ENCODE data around the gene MED31. TPM values are rescaled to one million over a fixed set of nuclear protein-coding genes. Genes with fewer than 3 reads are reported as not detected.

Gene MED31
- total RNA-seq, 1 donor from 2014 or later: 19.1 TPM

DNA sequence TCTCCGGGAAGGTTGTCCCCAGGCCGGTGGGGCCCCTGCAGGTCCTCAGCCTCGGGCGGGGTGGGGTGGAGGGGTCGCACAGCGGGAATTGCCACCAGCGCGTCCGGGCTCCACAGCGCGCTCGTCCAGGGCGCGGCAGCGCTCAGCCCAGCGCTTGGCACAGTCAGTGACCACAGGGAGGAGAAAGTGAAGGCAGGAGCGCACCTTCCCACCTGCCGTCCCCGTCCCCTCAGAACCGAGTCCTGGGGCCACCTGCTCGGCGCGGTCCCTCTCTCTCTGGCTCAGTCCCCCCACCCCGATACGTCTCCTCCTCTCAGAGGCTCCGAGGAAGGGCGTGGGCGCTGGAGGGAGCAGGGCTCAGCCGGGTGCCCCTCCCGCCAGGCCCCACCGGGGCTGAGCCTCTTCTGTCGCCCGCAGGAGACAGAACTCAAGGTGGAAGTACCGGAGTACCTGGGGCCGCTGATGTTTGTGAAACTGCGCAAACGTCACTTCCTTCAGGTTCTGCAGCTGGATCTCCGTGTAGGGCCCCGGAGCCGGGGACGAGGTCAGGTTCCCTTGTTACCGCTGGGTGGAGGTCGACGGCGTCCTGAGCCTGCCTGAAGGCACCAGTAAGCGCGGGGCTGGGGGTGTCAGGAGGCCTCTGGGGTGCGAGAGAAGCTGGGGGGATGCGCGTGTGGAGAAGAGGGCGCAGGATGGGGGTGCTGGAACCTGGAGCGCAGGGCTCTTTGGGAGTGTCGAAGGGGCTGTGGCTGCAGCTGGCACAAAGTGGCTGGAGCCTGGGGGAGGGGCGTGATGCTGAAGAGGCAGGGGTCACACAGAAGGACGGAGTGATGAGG, 5.6 kb upstream of the MED31 start:
- intact Hi-C loops (cut with micrococcal nuclease): loop anchor here (10.0 kb wide), 1 partner anchor 1712 kb away; the partner anchor contains the start of genes PFN1, RNF167 and SLC25A11

DNA sequence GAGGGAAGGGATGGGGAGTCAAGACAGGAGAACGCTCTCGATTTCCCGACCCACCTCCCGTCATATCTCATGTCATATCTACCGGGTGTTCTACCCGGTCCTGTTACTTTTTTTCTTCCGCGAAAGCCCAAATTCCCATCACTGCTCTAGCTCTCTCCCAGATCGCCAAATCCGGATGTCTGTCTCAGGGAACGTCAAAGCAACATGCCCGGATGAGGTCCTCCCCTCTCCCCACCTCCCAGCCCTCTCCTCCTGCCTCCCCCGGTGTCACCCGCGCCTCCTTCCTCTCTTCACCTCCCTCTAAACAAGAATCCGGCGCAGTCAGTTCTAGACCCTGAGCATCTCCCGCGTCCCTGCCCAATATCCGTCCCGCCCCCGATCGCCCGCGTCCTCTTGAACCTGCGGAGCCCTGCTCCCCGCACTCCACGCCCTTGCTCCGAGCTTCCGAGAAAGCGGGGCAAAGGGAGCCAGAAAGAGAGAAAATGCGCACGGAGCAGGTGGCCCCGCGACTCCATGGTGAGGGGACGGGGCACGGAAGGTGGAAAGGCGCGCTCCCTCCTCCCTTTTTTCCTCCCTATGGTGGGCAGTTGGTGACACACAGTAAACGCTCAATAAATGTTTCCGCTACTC, 4.4 kb upstream of the MED31 start:
- intact Hi-C loops (cut with micrococcal nuclease): loop anchor here (10.0 kb wide), 1 partner anchor 1711 kb away; the partner anchor contains the start of genes PFN1, RNF167 and SLC25A11

DNA sequence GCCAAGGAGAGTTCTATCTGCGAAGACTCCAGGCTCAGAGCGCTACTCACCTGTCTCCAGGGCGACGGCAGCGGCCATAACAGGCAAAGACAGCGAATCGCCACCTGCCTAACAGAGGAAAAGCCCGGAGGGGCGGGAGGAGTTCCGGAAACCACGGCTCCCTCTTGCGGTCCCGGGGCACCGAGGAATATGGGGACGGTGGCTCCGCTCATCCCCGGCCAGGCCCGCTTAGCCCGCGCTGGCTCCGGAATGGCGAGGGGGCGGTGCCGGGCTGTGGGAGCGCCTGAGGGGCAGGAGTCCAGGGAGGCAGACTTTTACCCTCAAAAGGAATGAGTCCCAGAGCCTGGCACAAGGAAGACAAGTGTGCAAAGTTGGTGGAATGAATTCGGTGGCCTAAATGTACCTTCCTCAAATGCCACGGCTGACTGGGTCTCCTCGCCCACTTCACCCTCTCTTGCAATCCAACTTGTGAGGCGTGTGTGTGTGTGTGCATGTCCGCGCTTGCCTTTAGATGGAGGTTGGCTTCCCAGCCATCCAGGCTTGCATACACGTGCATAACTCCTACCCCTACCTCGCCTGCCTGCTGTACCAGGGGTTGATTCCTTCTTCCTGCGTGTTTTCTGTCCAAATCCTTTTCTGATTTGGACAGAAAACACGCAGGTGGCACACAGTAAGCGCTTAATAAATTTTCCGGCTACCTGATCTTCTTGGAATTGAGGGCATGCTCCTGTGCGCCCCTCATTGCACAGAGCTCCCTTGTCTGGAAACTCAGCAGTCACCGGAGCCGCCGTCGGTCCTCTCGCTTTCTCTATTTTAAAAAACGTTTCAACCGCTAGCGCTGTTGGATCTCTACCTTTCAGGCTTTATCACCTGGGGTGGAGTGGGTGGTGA, 3.7 kb upstream of the MED31 start:
- intact Hi-C loops (cut with micrococcal nuclease): loop anchor here (5.0 to 10.0 kb wide), 3 partner anchors 1073 to 1710 kb away; partner anchors contain the start of genes DERL2, MIS12, NLRP1 and PFN1

DNA sequence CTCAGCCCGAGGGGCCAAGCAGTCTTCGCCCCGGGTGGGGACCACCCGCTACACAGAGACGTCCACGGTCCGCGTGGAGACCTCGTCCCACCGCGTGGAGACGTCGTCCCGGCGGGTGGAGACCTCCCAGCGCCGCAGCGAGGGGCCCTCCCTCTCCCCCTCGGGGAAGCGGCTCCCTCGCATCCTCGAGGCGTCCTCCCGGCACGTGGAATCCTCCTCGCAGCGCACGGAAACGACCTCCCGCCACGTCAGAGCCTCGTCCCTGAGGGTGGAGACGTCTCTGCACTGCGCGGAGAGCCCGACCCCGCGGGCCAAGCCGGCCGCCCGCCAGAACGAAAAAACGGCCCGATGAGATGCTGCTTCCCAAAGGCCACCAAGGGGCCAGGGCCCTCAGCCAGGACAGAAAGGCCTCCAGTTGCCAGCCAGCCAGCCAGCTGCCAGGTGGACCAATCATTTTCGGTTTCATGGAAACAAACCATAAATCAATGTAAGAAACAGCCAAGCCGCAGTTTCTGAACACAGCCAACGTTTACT, 581 bp upstream of the MED31 start:
- intact Hi-C loops (cut with micrococcal nuclease): loop anchor here (1.0 to 10.0 kb wide), 4 partner anchors 12 to 1707 kb away; partner anchors contain the start of genes DERL2, KIAA0753, MIS12 and NLRP1

DNA sequence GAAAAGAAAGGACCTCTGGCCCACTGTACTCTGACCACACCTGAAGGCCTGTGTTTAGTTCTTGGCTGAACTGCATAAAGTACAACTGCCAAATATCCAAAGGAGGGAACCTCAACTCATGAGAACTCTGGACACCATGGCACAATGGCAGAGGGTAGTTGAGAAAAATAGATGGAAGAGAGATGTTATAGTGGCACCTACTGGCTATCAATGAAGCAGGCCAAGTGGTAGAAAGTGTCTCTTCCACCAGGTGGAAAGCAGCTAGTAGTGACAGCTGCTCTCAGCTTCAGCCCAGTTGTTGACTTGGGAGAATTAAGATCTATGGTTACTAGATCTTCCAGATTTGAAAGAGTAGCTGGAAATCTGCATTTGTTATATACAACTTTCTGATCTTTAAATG, 3.2 kb downstream of the MED31 start:
- intact Hi-C loops (cut with micrococcal nuclease): loop anchor here (1.0 to 10.0 kb wide), 2 partner anchors 175 to 203 kb away; partner anchors contain the start of gene PIMREG

DNA sequence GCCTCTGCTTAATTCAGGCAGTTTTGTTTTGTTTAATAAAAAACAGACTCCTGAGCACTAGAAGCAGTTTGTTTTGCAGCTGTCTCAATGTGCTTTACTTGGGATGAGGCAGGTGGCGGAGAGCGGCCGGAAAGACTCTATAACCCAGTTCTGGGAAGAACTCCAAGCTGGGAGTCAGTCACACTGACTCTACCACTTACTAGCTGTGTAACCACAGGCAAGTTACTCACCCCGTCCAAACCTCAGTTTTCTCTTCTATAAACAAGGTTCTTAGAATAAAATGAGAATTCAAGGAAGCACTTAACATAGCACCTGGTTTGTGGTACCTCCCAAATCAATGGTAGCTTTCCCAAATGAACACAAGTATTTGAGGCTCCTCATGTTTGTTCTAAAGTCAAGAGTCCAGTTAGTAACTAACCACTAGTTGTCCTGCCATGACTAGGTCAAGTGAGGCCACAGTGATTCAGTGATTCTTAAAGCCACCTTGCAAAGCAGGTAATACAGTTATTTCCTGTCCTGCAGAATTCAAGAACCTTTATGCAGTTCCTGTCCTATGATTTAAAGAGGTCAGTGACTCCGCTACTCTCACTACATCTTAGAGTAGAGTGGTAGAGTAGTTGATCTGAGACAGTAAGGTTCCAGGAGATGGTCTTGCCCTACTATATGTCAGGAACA, 7.8 kb downstream of the MED31 start:
- intact Hi-C loops (cut with micrococcal nuclease): loop anchor here (10.0 kb wide), 1 partner anchor 199 kb away; the partner anchor contains the start of gene PIMREG

DNA sequence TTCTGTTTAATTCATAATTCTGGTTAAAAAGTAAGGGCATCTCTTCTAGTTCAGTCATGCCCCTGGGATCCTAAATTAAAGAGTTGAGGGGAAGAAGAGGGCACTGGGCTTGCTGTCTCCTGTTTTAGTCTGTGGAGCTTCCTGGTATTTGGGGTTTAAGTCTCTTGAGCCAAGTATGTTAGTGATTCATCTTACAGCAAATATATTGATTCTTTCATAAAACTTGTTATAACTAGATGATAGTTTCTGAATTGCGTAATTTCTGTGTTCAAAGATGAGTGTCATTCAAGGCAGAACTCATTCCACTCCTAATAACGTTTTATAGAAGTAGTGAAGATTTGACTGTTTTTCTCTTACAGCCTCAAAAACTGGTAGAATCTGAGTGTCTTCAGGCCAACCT, 8.8 kb downstream of the MED31 start:
- intact Hi-C loops (cut with micrococcal nuclease): loop anchor here (10.0 kb wide), 1 partner anchor 198 kb away; the partner anchor contains the start of gene PIMREG

DNA sequence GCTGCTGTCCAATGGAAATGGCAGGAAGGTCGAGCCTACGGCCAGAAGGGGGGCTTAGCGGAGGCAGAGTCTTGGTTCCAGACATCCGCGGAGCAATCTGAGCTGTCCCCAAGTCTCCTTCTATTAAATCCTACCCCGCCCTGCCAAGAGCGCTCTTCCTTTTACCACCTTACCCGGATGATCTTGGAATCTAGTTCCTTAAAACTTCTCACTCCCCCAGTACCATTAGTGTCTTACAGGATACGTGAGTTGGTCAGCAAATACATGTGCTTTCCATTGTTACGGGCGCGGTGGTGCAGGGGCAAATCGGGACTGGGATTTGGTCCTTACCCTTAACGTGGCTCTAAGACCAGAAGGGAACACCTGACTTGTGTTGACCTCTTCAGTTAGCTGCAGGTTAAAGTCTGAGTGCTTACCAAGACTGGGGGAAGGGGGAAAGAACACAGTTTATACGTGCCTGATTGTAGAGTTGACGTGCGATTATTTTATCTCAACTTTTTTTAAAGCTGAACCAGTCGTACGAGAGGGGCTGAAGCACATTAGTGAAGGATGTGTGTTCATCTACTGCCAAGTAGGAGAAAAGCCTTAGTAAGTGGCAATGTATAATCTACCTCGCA, 10.1 kb downstream of the MED31 start:
- intact Hi-C loops (cut with micrococcal nuclease): loop anchor here (2.0 to 10.0 kb wide), 2 partner anchors 197 to 373 kb away; partner anchors contain the start of gene PIMREG

DNA sequence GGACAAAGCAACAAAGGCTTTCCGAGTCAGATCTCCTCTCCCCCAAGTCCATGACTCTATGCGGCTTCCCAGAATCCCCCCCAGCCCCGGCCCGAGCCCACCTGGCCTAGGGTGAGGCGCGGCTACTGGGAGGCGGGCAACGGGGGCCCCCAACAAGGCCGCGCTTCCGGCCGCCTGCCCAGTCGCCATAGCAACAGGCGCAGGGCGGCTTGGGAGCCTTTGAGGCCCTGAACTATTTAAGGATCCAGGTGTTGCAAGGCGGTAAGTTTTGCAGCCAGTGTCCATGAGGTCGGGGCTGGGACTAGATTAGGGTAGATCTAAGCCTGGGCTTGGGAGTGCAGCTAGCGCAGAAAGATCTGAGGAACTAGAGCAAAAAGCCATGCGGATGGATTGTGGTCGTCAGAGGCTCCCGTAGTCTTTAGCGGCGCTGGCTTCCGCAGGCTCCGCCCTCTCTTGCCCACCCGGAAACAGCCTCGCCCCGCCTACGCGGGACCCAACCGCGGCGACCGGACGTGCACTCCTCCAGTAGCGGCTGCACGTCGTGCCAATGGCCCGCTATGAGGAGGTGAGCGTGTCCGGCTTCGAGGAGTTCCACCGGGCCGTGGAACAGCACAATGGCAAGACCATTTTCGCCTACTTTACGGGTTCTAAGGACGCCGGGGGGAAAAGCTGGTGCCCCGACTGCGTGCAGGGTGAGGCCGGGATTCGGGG, 10.7 kb downstream of the MED31 start, which contains the start of the genes KIAA0753 and TXNDC17:
Gene KIAA0753 (minus strand): TSS at position 176 of the 711 bp plus-strand sequence. CDS start 5,608 bp downstream, outside the sequence.
Gene TXNDC17 (plus strand): TSS at position 525 of the 711 bp plus-strand sequence. CDS start 23 bp downstream, at position 548.
- intact Hi-C loops (cut with micrococcal nuclease): loop anchor here (1.0 to 10.0 kb wide), 3 partner anchors 11 to 374 kb away; partner anchors contain the start of genes C17orf100, MED31 and PIMREG

DNA sequence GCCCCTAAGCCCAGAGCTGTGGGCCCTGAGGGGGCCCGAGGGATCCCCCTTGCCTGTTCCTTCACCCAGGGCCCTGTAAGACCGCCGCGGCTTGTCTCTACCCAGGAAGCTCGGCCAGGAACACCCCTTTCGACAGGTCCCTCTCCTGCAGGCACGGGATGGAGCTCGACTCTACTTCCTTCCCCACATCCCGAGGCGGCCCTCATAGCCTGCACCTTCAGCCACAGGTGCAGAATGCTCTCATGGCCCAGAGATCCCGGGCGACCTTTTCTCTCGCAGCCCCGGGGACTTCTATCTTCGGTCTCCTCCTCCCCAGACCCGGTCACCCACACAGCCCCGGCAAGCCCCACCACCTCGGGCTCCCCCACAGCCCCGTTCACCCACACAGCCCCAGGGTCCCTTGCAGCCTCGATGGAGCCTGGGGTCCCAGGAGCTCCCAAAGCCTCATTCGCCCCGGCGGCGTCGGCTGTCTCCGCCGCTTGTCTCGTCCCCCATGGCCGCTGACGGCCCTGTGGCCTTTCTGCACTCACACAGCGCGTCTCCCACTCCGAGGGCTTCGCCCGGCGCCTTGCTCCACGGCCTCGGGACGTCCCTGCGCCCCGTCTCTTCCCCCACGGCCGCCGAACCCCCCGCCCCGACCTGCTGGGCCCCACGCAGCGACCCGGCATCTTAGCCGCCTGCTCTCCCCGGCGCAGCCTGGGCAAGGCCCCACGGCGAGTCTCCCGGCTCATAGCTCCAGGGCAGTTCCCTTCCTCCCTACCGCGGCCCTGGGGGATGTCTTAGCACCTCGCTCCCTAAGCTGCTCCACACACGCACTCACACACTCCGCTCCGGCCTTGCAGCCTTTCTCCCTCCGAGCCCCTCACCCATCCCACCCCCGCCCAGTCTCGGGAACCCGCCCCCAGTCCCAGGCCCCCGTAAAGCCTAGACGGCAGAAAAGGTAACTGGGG, 11.5 kb downstream of the MED31 start:
- intact Hi-C loops (cut with micrococcal nuclease): loop anchor here (1.0 to 10.0 kb wide), 3 partner anchors 11 to 375 kb away; partner anchors contain the start of genes C17orf100, MED31 and PIMREG

DNA sequence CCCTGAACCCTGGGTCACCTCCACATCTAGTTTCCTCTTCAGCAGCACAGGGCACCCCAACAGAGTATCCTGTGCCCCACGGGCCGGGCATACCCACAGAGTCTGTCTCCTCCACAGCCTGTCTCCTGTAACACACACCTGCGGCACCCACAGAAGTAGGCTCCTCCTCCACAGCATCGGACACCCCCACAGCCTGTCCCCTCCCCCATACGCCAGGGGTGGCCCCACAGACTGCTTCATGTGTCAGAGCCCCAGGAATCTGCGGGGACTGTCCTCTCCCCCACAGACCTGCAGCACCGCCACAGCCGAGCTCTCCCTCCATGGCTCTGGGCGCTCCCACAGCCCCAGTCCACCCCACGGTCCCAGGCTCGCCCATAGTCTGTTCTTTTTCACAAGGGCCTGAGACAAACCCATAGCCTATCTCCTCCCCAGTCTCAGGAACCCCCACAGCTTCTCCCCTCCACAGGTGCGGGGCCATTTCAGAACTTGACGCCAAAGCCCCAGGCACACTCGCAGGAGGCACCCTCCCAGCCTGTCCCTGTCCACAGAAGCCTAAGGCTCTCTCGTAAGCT, 12.3 kb downstream of the MED31 start:
- intact Hi-C loops (cut with micrococcal nuclease): no loop called here

DNA sequence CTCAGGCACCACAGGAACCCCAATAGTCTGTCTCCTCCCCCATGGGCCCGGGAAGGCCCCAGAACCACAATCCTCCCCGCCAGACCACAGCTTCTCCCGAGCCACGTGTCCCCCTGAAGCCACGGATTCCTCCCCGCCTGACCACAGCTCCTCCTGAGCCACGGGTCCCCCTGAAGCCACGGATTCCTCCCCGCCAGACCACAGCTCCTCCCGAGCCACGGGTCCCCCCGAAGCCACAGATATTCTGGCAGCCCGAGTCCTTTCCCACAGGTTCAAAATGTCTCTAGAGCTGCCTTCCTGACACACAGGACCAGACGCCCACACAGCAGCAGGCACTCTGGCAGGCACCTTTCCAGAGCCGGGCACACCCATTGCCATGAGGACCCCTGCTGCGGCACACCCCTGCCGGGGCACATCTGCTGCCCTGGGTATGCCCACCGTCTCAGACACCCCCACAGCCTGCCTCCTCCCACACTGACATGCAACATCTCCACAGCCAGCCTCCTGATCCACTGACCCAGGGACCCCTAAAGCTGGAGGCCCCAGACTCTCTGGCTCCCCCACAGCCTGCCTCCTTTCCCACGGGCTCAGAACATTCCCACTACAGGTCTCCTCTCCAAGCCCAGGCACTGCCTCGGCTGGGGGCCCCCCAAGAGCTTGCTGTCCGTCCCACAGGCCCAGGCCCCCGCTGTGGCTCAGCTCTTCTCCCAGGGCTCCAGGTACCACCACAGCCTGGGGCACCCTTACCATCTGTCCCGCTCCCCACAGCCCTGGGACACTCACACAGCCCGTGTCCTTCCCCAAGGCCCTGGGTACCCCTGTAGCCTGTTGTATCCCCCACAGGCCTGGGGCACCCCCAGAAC, 13.1 kb downstream of the MED31 start:
- intact Hi-C loops (cut with micrococcal nuclease): no loop called here

DNA sequence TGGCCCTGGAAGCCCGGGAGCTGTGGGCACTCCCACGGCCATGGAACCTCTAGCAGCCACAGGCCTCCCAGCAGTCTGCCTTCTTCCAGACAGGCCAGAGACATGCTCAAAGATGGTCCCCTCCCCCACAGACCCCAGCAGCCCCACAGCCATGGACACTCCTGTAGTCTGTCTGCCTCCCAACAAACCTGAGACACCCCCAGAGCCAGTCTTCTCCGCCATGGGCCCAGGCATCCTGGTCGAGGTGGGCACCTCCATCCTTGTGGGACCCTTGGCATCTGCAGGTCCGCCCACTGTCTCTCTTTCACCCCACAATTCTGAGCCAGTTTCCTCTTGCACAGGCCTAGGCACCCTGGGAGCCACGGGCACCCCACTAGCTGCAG, 14.0 kb downstream of the MED31 start:
- intact Hi-C loops (cut with micrococcal nuclease): no loop called here

DNA sequence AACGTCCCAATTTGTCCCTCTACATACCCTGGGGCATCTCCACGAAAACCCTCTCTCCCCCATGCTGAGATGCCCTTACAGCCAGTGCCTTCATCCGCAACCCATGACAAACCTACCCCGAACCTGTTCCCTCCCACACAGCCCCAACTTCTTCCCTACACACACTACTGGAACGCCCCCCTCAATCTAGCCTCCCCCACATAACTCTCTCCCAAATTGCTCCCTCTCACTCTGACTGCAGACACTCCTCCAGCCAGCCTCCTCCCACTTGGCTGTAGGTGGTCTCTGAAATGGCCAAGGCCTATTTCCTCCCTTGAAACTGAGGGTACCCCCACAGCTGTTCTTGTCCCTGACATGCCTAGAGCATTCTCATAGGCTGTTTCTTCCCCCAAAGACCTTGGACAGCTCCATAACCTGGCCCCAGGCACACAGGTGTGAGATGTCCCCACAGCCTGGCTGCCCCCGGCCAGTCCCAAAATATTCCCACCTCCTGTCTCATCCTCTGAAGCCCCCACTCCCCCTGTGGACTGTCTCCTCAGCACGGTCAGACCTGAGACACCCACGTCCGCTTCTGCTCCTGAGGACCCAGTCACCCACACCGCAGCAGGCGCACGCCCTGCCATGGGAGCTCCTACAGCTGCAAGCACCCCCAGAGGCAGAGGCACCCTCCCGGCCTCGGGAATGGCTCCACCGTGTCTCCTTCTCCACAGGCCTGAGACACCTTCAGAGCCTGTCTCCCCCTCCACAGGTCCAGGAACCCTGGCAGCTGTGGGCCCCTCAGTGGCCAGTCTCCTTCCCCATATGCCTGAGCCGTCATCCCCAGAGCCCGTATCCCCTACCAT, 14.6 kb downstream of the MED31 start:
- intact Hi-C loops (cut with micrococcal nuclease): no loop called here

DNA sequence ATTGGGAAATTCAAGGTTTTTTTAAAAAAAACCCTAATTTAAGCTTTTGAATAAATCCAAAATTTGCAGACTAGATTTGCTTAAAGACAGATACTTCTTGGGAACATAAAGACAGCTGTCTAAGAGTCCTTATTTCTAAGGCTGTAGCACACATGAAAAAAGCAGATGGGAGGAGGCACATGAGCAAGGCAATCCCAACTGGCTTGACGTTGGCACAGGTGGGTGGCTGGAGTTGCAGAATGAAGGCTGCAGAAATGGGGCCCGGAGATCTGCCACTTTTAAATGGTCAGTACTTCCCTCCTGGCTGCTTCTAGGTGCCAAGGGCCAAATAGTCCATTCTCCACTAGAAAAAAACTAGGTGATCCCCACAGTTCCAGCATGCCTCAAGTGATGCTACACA, 15.3 kb downstream of the MED31 start:
- intact Hi-C loops (cut with micrococcal nuclease): no loop called here
